Mucosa of descending colon (tissue), 3 donors: Measurements from ENCODE around the gene OR5M8. TPM values are rescaled to one million over a fixed set of nuclear protein-coding genes. Genes with fewer than 3 reads are reported as not detected.

Experiments
- ATAC-seq: fragments of 200-7000 bp; cut with Tn5 transposase; one replicate; pipeline ENCODE4 v1.9.1; 2020; ENCODE audit warnings: mild to moderate bottlenecking, moderate library complexity
- DNase-seq, 3 donors: peaks; one replicate each; pipeline ENCODE4 v3.0.0-alpha.2; 2020
- H3K36me3 ChIP-seq: fragments of 200-600 bp; one replicate; pipeline ENCODE4 v1.8.0; 2021; ENCODE audit warnings: low read depth, mild to moderate bottlenecking
- H3K4me1 ChIP-seq: fragments of 200-600 bp; one replicate; pipeline ENCODE4 v1.8.0; 2021; ENCODE audit warnings: low read depth, mild to moderate bottlenecking
- H3K4me3 ChIP-seq: fragments of 200-600 bp; one replicate; pipeline ENCODE4 v1.8.0; 2021; ENCODE audit warnings: mild to moderate bottlenecking
- H3K9me3 ChIP-seq: fragments of 200-600 bp; one replicate; pipeline ENCODE4 v1.8.0; 2021; ENCODE audit warnings: mild to moderate bottlenecking
- CTCF ChIP-seq: fragments of 200-600 bp; IDR thresholded peaks from one replicate; pipeline ENCODE4 v1.8.0; 2022; ENCODE audit warnings: antibody characterized with exemption, mild to moderate bottlenecking
- intact Hi-C, 2 donors: fragments of 100-400 bp; cut with DNase I in 1 of 2; cut with micrococcal nuclease in 1 of 2; formaldehyde crosslinking; loops; one replicate each; pipeline versions ENCODE4 v1.11.0 to v1.11.1; 2022; cut with DNase I, micrococcal nuclease
- total RNA-seq, 3 donors: library from RNA; stranded (reverse); fragmentation: NEBNext Ultra II Directional in 2 of 3; extraction: Animal tissue kit (Norgen Biotek cat#: 25700) in 2 of 3; gene quantifications; one replicate each; pipeline versions ENCODE4 v1.2.1 to v1.2.4, GENCODE V29; 2021 to 2023
- donor health status: DM: no; HTN: no; CAD: no; lungs with moderate emphysema.
- donor health status: DM: no; HTN: no; CAD: no.
- donor health status: DM: no; HTN: yes; CAD: no.

The OR5M8 gene
- total RNA-seq, 3 donors from 2014 or later, result not detected

DNA sequence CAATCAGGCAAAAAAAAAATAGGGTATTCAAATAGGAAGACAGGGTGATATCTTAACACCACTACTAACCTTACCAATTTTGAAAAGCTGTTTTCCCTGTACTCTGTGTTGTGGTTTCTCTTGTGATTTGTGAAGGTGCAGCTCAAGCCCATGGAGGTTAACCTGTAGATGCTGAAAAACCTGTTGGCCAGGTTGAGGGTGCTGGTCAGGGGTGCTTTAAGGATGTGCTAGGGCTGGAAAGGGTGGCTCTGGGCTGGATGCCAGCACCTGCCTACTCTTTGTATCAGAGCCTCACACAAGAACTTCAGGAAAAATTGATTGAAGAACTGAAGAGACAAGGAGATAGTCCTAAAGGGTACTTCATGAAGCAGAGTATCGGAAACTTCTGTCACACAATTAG is 18.3 kb upstream of the OR5M8 start:
- no peak for TF ChIP-seq CTCF
- no peaks in the 10 kb centered on the region for H3K4me1 ChIP-seq
- peak in 2 of 3 donors; percentile 35 to 39 for DNase-seq
- no peak overlapping the region for H3K4me3 ChIP-seq
- peak; percentile 53 for ATAC-seq
- intact Hi-C loops, result no loop called here
- H3K36me3 ChIP-seq, result no peaks in the 10 kb centered on the region
- no peaks in the 10 kb centered on the region for H3K9me3 ChIP-seq

GRCh38 chr11:56497010-56497409 is 5.8 kb upstream of the OR5M8 start:
- ATAC-seq, result no peak
- DNase-seq, result peak in 1 of 3 donors; percentile 48
- no peak for TF ChIP-seq CTCF
- H3K4me3 ChIP-seq, result no peak overlapping the region
- intact Hi-C loops, result no loop called here
- no peaks in the 10 kb centered on the region for H3K4me1 ChIP-seq
- no peaks in the 10 kb centered on the region for H3K9me3 ChIP-seq
- H3K36me3 ChIP-seq, result no peaks in the 10 kb centered on the region

DNA sequence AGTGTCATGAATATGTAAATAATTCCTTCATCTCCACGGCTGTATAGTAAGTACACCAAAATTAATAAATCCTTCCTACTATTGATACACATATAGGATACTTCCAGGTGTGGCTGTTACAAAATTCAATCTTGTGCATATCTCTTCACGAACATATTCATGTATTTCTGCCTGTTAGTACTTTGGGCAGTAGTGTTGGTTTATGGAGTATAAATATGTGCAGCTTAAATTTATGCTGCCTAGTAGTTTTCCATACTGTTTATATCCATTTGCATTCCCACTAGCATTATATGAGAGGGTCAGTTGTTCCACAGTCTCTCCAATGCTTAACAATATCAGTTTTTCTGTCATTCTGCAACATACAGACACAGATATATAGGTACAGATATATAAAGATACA is 3.9 kb upstream of the OR5M8 start:
- Histone ChIP-seq H3K36me3 (no peaks in the 10 kb centered on the region), H3K4me3 (no peak overlapping the region), H3K4me1 (no peaks in the 10 kb centered on the region), H3K9me3 (no peaks in the 10 kb centered on the region)
- no peak for DNase-seq
- no peak for ATAC-seq
- intact Hi-C loops, result no loop called here
- TF ChIP-seq CTCF, result no peak

GRCh38 chr11:56486801-56487200 is 4.4 kb downstream of the OR5M8 start:
- ATAC-seq (peak; percentile 41), DNase-seq (no peak)
- Histone ChIP-seq H3K9me3 (no peaks in the 10 kb centered on the region), H3K4me1 (no peaks in the 10 kb centered on the region), H3K4me3 (no peak overlapping the region), H3K36me3 (no peaks in the 10 kb centered on the region)
- intact Hi-C loops, result no loop called here
- TF ChIP-seq CTCF, result no peak

- Histone ChIP-seq H3K36me3 (no peaks in the 10 kb centered on the region), H3K9me3 (no peaks in the 10 kb centered on the region), H3K4me3 (no peak overlapping the region), H3K4me1 (no peaks in the 10 kb centered on the region)
- DNase-seq (no peak), ATAC-seq (peak; percentile 70)
- intact Hi-C loops, result no loop called here
- TF ChIP-seq CTCF, result no peak
These were observed 16.4 kb downstream of the OR5M8 start for GRCh38 chr11:56474729-56475235.

GRCh38 chr11:56473252-56473651 is 17.9 kb downstream of the OR5M8 start, which contains the start of gene OR5M3:
Gene OR5M3 (minus strand): TSS chr11:56473352. CDS start chr11:56470497, 2,855 bp downstream.
- H3K9me3 ChIP-seq, result no peaks in the 10 kb centered on the region
- no peak for TF ChIP-seq CTCF
- no peak within 1 kb of the TSS for H3K4me3 ChIP-seq

More at GRCh38 chr11:56473252-56473651, 17.9 kb downstream of the OR5M8 start, which contains the start of gene OR5M3:
- DNase-seq (no peak), ATAC-seq (no peak)
- Histone ChIP-seq H3K4me1 (no peaks in the 10 kb centered on the region), H3K36me3 (no peaks in the 10 kb centered on the region)
- intact Hi-C loops, result no loop called here
